Spleen (tissue), 11 donors: ENCODE measurements around the gene CRYBA1. TPM values are rescaled to one million over a fixed set of nuclear protein-coding genes. Genes with fewer than 3 reads are reported as not detected.
A peak's percentile ranks its signal among the peaks of the same experiment; 100 is the strongest.

Experiments used
- DNase-seq: peaks from one replicate; pipeline ENCODE4 v3.0.0-alpha.2; 2020
- H3K27ac ChIP-seq, 8 donors: fragments of 200-600 bp; sonication (generic) in 7 of 8; 1 replicate in 4 of 8; 2 replicates in 4 of 8; pipeline versions ENCODE4 v1.5.0 to v1.8.0; 2016 to 2021; ENCODE audit warnings: inconsistent platforms in 4 of 8, mild to moderate bottlenecking in 4 of 8, moderate library complexity in 1 of 8
- H3K27me3 ChIP-seq, 7 donors: fragments of 200-600 bp; sonication (generic) in 6 of 7; replicated peaks in 1 of 7; 1 replicate in 4 of 7; 2 replicates in 3 of 7; pipeline versions ENCODE4 v1.5.0 to v1.8.0; 2016 to 2021; ENCODE audit warnings: inconsistent platforms in 3 of 7, mild to moderate bottlenecking in 1 of 7
- H3K36me3 ChIP-seq, 6 donors: fragments of 200-600 bp; sonication (generic) in 5 of 6; 1 replicate in 4 of 6; 2 replicates in 2 of 6; pipeline versions ENCODE4 v1.5.0 to v1.8.0; 2016 to 2021; ENCODE audit warnings: inconsistent platforms in 2 of 6
- H3K4me1 ChIP-seq, 6 donors: fragments of 200-600 bp; sonication (generic) in 5 of 6; 1 replicate in 3 of 6; 2 replicates in 3 of 6; pipeline versions ENCODE4 v1.5.0 to v1.8.0; 2016 to 2021; ENCODE audit warnings: inconsistent platforms in 3 of 6
- H3K4me3 ChIP-seq, 8 donors: fragments of 200-600 bp; sonication (generic) in 7 of 8; 1 replicate in 4 of 8; 2 replicates in 4 of 8; pipeline versions ENCODE4 v1.5.0 to v1.8.0; 2016 to 2021; ENCODE audit warnings: inconsistent platforms in 4 of 8, mild to moderate bottlenecking in 4 of 8, moderate library complexity in 2 of 8
- H3K9me3 ChIP-seq, 8 donors: fragments of 200-600 bp; sonication (generic) in 7 of 8; 1 replicate in 4 of 8; 2 replicates in 4 of 8; pipeline versions ENCODE4 v1.5.0 to v1.8.0; 2016 to 2021; ENCODE audit warnings: inconsistent platforms in 4 of 8
- CTCF ChIP-seq, 11 experiments: fragments of 200-600 bp in 7 of 11; fragments of 450-650 bp in 4 of 11; sonication (generic) in 4 of 11; IDR thresholded peaks in 8 of 11; conservative IDR thresholded peaks in 3 of 11; 1 replicate in 7 of 11; 2 replicates in 4 of 11; pipeline versions ENCODE4 v1.4.0 to v1.8.0; 2016 to 2021; ENCODE audit warnings: antibody characterized with exemption in 11 of 11, inconsistent platforms in 4 of 11, mild to moderate bottlenecking in 1 of 11
- POLR2A ChIP-seq, 3 donors: fragments of 450-650 bp; IDR thresholded peaks; one replicate each; pipeline ENCODE4 v1.5.1; 2017; ENCODE audit warnings: antibody characterized with exemption in 3 of 3, mild to moderate bottlenecking in 1 of 3
- POLR2AphosphoS5 ChIP-seq, 3 donors: sonication (generic); formaldehyde crosslinking; IDR thresholded peaks; one replicate each; pipeline ENCODE4 v1.5.1; 2017; ENCODE audit warnings: antibody characterized with exemption in 3 of 3
- WGBS, 5 donors: extraction: QIAGEN DNeasy Blood & Tissue Kit in 3 of 5; methylation state at CpG; one replicate each; pipeline versions ENCODE4 v1.1.5 to v1.1.7; 2013 to 2018; 5-methylcytosine and 5-hydroxymethylcytosine counted together
- intact Hi-C: fragments of 100-400 bp; cut with DNase I; formaldehyde crosslinking; loops from one replicate; pipeline ENCODE4 v1.15.0; 2023; ENCODE audit warnings: low total_unique reads
- polyA plus RNA-seq, 3 donors: library from polyadenylated mRNA; stranded (reverse); fragments of 200-250 nt; gene quantifications; one replicate each; pipeline ENCODE4 v1.2.1, GENCODE V29; 2013
- total RNA-seq, 7 donors: library from RNA; depleted of rRNA in 3 of 7; stranded (reverse); fragments of >200 nt in 3 of 7; fragmentation: NEBNext Ultra II Directional in 4 of 7; extraction: Animal tissue kit (Norgen Biotek cat#: 25700) in 4 of 7; gene quantifications; one replicate each; pipeline versions ENCODE4 v1.1.0 to v1.2.1, GENCODE V29; 2016 to 2021
- donor health status: healthy with polysubstance abuse.
- donor health status: DM: no; HTN: no; CAD: no; lungs with moderate emphysema.
- donor health status: DM: no; HTN: no; CAD: no.
- donor health status: Bipolar disorder and iron deficiency.
- donor health status: healthy.
- donor health status: DM: no; HTN: no; CAD: no.
- donor health status: DM: yes; HTN: yes; CAD: no.

CRYBA1 gene
- total and polyA plus RNA-seq, 10 donors: not detected

- H3K4me1 ChIP-seq: peaks cover 31 to 43% (median 36%) of the 10 kb centered on the region in 6 donors
- TF ChIP-seq CTCF (IDR thresholded peaks at IDR 0.05 in 8 of 11, conservative IDR thresholded peaks at IDR 0.05 in 3 of 11): no peak
- TF ChIP-seq POLR2A (IDR thresholded peaks at IDR 0.05): no peak
- no peak for TF ChIP-seq POLR2AphosphoS5 (IDR thresholded peaks at IDR 0.05)
- H3K27ac ChIP-seq: peak overlapping the region; percentile 95 to 100 (median 99)
- 0 to 1% (median 0%) methylated on average over 2 of the region's 2 CpGs for WGBS, 5 donors
- H3K9me3 ChIP-seq: no peaks in the 10 kb centered on the region
- no peaks in the 10 kb centered on the region for H3K27me3 ChIP-seq
- H3K36me3 ChIP-seq: peaks cover 0 to 12% (median 8%) of the 10 kb centered on the region in 6 donors
- H3K4me3 ChIP-seq: peak overlapping the region; percentile 11 to 99 (median 96)
- no peak for DNase-seq
- intact Hi-C loops: loop anchor here (10.0 kb wide), 1 partner anchor 150 kb away; no protein-coding TSS in a partner anchor
Measured at GRCh38 chr17:29294580-29294900, 47.9 kb downstream of the CRYBA1 start.

GRCh38 chr17:29295420-29295819 is 48.8 kb downstream of the CRYBA1 start:
- H3K27me3 ChIP-seq: no peaks in the 10 kb centered on the region
- no peak for DNase-seq
- H3K9me3 ChIP-seq: no peaks in the 10 kb centered on the region
- TF ChIP-seq POLR2A (IDR thresholded peaks at IDR 0.05) (no peak), POLR2AphosphoS5 (IDR thresholded peaks at IDR 0.05) (no peak), CTCF (IDR thresholded peaks at IDR 0.05 in 8 of 11, conservative IDR thresholded peaks at IDR 0.05 in 3 of 11) (no peak)
- no peak overlapping the region for H3K4me3 ChIP-seq
- peaks cover 22 to 35% (median 27%) of the 10 kb centered on the region in 6 donors for H3K4me1 ChIP-seq
- H3K27ac ChIP-seq: peak overlapping the region in 7 of 8 donors; percentile 95 to 100 (median 99)
- intact Hi-C loops: loop anchor here (10.0 kb wide), 1 partner anchor 151 kb away; no protein-coding TSS in a partner anchor
- 93 to 97% (median 95%) methylated on average over 3 of the region's 3 CpGs for WGBS, 5 donors
- H3K36me3 ChIP-seq: peaks cover 0 to 4% (median under 1%) of the 10 kb centered on the region in 6 donors

DNA sequence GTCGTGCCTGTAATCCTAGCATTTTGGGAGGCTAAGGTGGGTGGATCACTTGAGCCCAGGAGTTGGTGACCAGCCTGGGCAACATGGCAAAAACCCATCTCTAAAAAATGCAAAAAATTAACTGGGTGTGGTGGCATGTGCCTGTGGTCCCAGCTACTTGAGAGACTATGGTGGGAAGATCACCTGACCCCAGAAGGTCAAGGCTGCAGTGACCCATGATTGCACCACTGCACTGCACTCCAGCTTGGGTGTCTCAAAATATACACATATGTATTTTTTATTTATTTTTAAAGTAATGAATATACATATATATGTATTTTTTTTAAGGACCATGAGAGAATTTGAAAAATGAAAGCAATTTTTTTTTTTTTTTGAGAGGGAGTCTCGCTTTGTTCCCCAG is 52.4 kb downstream of the CRYBA1 start:
- H3K36me3 ChIP-seq: no peaks in the 10 kb centered on the region
- intact Hi-C loops: loop anchor here (10.0 kb wide), 1 partner anchor 154 kb away; no protein-coding TSS in a partner anchor
- peaks cover 6 to 22% (median 10%) of the 10 kb centered on the region in 6 donors for H3K4me1 ChIP-seq
- no peak for DNase-seq
- TF ChIP-seq POLR2AphosphoS5 (IDR thresholded peaks at IDR 0.05) (no peak), CTCF (IDR thresholded peaks at IDR 0.05 in 8 of 11, conservative IDR thresholded peaks at IDR 0.05 in 3 of 11) (no peak), POLR2A (IDR thresholded peaks at IDR 0.05) (no peak)
- no peaks in the 10 kb centered on the region for H3K9me3 ChIP-seq
- H3K27ac ChIP-seq: no peak overlapping the region
- 84 to 95% (median 91%) methylated on average over 2 of the region's 2 CpGs for WGBS, 5 donors
- no peak overlapping the region for H3K4me3 ChIP-seq
- no peaks in the 10 kb centered on the region for H3K27me3 ChIP-seq

DNA sequence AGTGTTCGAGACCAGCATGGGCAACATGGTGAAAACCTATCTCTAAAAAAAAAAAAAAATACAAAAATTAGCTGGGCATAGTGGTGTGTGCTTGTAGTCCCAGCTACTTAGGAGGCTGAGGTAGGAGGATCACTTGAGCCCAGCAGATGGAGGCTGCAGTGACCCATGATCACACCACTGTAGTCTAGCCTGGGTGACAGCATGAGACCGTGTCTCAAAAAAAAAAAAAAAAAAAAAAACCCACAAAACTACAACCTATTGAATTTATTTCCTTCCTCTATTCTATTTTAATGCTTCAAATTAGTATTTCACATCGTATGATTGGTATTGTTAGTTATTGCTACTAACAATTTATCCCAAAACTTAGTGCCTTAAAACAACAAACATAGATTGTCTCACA is 56.7 kb downstream of the CRYBA1 start:
- intact Hi-C loops: no loop called here
- no peak overlapping the region for H3K4me3 ChIP-seq
- TF ChIP-seq POLR2A (IDR thresholded peaks at IDR 0.05): no peak
- TF ChIP-seq CTCF (IDR thresholded peaks at IDR 0.05 in 8 of 11, conservative IDR thresholded peaks at IDR 0.05 in 3 of 11): no peak
- no peak for TF ChIP-seq POLR2AphosphoS5 (IDR thresholded peaks at IDR 0.05)
- H3K36me3 ChIP-seq: no peaks in the 10 kb centered on the region
- H3K27ac ChIP-seq: no peak overlapping the region
- no peaks in the 10 kb centered on the region for H3K9me3 ChIP-seq
- peaks cover 0 to 7% (median 0%) of the 10 kb centered on the region in 6 donors for H3K4me1 ChIP-seq
- no peak for DNase-seq
- H3K27me3 ChIP-seq: no peaks in the 10 kb centered on the region
- WGBS, 5 donors: 45 to 49% (median 48%) methylated on average over 3 of the region's 3 CpGs

Other genes with a start within 250 kb of the CRYBA1 start
- gene SEZ6, start 240.8 kb upstream of the CRYBA1 start, total RNA-seq: under 1 TPM in 1 of 7 donors, not detected in 6; 0.88 TPM
- not detected for gene SEZ6, start 240.8 kb upstream of the CRYBA1 start, polyA plus RNA-seq
- 1 to 10 TPM; 3.0 to 8.3 (median 5.5) TPM for gene PIPOX, start 203.7 kb upstream of the CRYBA1 start, total RNA-seq
- gene PIPOX, start 203.7 kb upstream of the CRYBA1 start, polyA plus RNA-seq: under 1 TPM; 0.64 to 0.80 (median 0.74) TPM
- gene MYO18A, start 66.5 kb upstream of the CRYBA1 start, total RNA-seq: 100 to 1,000 TPM in 2 of 7 donors, 10 to 100 TPM in 5; 57.6 to 114 (median 85.5) TPM
- 10 to 100 TPM; 24.2 to 55.0 (median 44.5) TPM for gene MYO18A, start 66.5 kb upstream of the CRYBA1 start, polyA plus RNA-seq
- 10 to 100 TPM; 50.9 to 68.4 (median 58.6) TPM for gene NUFIP2, start 47.3 kb downstream of the CRYBA1 start, total RNA-seq
- gene NUFIP2, start 47.3 kb downstream of the CRYBA1 start, polyA plus RNA-seq: 10 to 100 TPM in 1 of 3 donors, 1 to 10 TPM in 2; 8.7 to 11.1 (median 8.8) TPM
- 10 to 100 TPM; 55.1 to 88.5 (median 67.3) TPM for gene TAOK1, start 143.5 kb downstream of the CRYBA1 start, total RNA-seq
- gene TAOK1, start 143.5 kb downstream of the CRYBA1 start, polyA plus RNA-seq: 1 to 10 TPM; 5.1 to 6.2 (median 5.3) TPM